ENCODE measurements around the gene FAM163B. TPM values are rescaled to one million over a fixed set of nuclear protein-coding genes. Genes with fewer than 3 reads are reported as not detected.

Gene FAM163B
- total RNA-seq, 4 donors from 2014 or later = not detected

DNA sequence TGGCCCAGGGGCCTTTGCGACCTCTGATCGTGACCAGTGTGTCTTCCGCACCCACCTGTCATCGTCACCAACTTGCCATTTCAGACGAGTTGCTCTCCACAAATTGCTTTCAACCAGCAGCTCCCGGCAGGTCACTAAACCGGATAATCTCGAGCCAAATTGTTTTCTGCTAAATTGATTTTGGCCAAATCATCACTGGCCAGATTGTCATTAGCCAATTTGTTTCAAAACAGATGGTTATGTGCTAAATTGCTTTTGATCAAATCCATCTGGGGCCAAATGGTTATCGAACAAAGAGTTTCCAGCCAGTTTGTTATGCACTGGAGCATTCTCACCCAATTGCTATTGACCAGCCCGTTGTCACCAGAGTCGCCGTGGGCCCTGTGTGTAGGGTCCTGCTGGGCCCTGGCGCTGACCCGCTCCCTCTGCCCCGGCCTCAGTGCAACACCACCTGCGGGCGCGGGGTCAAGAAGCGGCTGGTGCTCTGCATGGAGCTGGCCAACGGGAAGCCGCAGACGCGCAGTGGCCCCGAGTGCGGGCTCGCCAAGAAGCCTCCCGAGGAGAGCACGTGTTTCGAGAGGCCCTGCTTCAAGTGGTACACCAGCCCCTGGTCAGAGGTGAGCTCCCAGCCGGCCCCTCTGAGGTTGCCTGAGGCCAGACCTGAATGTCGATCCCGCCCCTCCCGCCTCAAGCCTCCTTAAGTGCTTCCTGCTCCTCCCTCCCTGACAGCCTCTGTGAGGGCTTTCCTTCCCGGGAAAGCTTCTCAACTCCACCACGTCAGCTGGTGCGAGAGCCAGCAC, 39.1 kb downstream of the FAM163B start:
- Histone ChIP-seq H3K27me3 (no peaks in the 10 kb centered on the region), H3K9me3 (peaks cover 0 to under 1% (median 0%) of the 10 kb centered on the region in 4 donors), H3K4me1 (no peaks in the 10 kb centered on the region), H3K4me3 (no peak overlapping the region), H3K36me3 (no peaks in the 10 kb centered on the region), H3K27ac (no peak overlapping the region)
- no peak for TF ChIP-seq POLR2A (IDR thresholded peaks at IDR 0.05)
- TF ChIP-seq, protein P1, sequence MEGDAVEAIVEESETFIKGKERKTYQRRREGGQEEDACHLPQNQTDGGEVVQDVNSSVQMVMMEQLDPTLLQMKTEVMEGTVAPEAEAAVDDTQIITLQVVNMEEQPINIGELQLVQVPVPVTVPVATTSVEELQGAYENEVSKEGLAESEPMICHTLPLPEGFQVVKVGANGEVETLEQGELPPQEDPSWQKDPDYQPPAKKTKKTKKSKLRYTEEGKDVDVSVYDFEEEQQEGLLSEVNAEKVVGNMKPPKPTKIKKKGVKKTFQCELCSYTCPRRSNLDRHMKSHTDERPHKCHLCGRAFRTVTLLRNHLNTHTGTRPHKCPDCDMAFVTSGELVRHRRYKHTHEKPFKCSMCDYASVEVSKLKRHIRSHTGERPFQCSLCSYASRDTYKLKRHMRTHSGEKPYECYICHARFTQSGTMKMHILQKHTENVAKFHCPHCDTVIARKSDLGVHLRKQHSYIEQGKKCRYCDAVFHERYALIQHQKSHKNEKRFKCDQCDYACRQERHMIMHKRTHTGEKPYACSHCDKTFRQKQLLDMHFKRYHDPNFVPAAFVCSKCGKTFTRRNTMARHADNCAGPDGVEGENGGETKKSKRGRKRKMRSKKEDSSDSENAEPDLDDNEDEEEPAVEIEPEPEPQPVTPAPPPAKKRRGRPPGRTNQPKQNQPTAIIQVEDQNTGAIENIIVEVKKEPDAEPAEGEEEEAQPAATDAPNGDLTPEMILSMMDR (IDR thresholded peaks at IDR 0.05) = no peak
- DNase-seq = no peak

DNA sequence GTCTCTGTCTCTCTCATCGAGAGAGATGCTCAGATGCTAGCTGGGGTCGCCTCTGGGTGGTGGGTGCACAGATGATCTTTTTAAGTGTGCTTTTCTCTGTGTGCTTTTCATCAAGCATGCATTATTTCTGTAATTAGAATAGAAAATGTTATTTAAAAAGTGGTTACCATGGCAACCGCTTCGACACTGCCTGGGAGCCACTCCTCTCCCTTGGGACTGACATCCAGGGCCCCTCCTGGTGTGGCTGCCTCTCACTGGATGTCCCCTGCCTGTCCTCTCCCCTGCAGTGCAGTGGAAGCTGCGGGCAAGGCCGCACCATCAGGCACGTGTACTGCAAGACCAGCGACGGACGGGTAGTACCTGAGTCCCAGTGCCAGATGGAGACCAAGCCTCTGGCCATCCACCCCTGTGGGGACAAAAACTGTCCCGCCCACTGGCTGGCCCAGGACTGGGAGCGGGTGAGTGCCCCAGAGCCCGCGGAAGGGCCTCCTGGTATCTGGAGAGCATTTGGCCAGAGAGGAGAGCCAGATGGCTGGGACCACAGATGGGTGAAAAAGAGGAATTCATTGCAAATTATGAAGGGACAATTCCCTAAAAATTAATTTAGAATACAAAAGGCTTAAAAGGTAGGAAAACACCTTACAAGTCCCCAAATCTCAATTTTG, 39.9 kb downstream of the FAM163B start:
- no peak for DNase-seq
- H3K27me3 ChIP-seq = no peaks in the 10 kb centered on the region
- TF ChIP-seq, protein P1 (IDR thresholded peaks at IDR 0.05) = no peak
- TF ChIP-seq POLR2A (IDR thresholded peaks at IDR 0.05) = no peak
- no peaks in the 10 kb centered on the region for H3K4me1 ChIP-seq
- H3K9me3 ChIP-seq = no peaks in the 10 kb centered on the region
- H3K36me3 ChIP-seq = no peaks in the 10 kb centered on the region
- no peak overlapping the region for H3K27ac ChIP-seq
- no peak overlapping the region for H3K4me3 ChIP-seq

DNA sequence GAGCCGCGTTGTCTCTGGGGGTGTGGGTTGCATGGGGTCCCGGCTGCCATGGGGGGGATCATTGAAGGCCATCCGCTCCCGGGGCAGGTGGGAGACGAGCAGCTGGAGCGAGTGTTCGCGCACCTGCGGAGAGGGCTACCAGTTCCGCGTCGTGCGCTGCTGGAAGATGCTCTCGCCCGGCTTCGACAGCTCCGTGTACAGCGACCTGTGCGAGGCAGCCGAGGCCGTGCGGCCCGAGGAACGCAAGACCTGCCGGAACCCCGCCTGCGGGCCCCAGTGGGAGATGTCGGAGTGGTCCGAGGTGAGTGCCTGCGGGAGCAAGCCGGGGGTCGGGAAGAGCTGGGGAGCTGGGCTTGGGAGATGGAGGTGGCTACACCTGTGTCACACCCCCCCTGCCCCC, 41.0 kb downstream of the FAM163B start:
- TF ChIP-seq POLR2A (IDR thresholded peaks at IDR 0.05) = no peak
- TF ChIP-seq, protein P1 (IDR thresholded peaks at IDR 0.05) = no peak
- Histone ChIP-seq H3K27me3 (no peaks in the 10 kb centered on the region), H3K36me3 (no peaks in the 10 kb centered on the region), H3K27ac (no peak overlapping the region), H3K4me3 (no peak overlapping the region), H3K9me3 (no peaks in the 10 kb centered on the region), H3K4me1 (peaks cover 0 to 4% (median 2%) of the 10 kb centered on the region in 4 donors)
- DNase-seq = no peak

DNA sequence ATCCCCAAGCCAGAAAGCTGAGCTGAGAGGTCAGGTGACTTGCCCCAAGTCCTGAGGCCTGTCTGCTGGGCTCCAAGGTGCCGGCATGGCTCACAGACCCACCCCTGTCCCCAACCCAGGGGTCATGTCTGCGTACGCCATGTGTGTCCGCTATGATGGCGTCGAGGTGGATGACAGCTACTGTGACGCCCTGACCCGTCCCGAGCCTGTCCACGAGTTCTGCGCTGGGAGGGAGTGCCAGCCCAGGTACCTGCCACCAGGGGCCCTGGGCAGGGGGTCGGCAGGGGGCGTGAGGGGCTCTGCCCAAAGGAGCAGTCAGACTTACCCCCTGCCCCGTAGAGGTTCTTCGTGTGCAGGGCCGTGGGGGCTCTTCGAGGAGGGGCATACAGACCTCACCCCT, 42.4 kb downstream of the FAM163B start:
- H3K4me1 ChIP-seq = peaks cover 0 to 8% (median 3%) of the 10 kb centered on the region in 4 donors
- no peak for TF ChIP-seq POLR2A (IDR thresholded peaks at IDR 0.05)
- TF ChIP-seq, protein P1 (IDR thresholded peaks at IDR 0.05) = no peak
- H3K36me3 ChIP-seq = no peaks in the 10 kb centered on the region
- H3K4me3 ChIP-seq = no peak overlapping the region
- H3K9me3 ChIP-seq = no peaks in the 10 kb centered on the region
- no peak overlapping the region for H3K27ac ChIP-seq
- no peak for DNase-seq
- no peaks in the 10 kb centered on the region for H3K27me3 ChIP-seq

DNA sequence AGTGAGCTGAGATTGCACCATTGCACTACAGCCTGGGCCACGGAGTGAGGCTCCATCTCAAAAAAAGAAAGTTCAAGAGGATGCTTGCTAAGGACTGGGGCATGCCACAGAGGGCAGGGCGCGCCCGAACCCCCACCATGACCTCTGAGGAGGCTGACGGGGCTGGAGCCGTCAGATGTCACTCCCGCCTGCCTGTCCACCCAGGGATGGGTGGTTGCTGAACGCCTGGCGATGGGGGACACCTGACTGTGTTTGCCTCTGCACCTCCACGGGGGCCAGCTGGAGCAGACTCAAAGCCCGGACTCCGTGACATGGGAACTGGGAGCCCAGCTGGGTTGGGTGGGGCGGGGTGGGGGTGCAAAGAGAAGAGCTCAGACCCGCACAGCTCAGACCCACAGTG, 42.8 kb downstream of the FAM163B start:
- TF ChIP-seq POLR2A (IDR thresholded peaks at IDR 0.05) = no peak
- TF ChIP-seq, protein P1 (IDR thresholded peaks at IDR 0.05) = no peak
- DNase-seq = no peak
- peaks cover 0 to 8% (median 3%) of the 10 kb centered on the region in 4 donors for H3K4me1 ChIP-seq
- H3K4me3 ChIP-seq = no peak overlapping the region
- no peaks in the 10 kb centered on the region for H3K9me3 ChIP-seq
- H3K27me3 ChIP-seq = no peaks in the 10 kb centered on the region
- H3K27ac ChIP-seq = no peak overlapping the region
- H3K36me3 ChIP-seq = no peaks in the 10 kb centered on the region
